Ramos (cell line): Measurements from ENCODE around the gene TMEM114.

Source experiments
- in situ Hi-C: fragments of 300-500 bp; cut with MboI; formaldehyde crosslinking; loops from one replicate; pipeline ENCODE4 v1.14.3; 2022; ENCODE audit warnings: low sequenced_read_pairs; ENCODE audit not compliant: unreplicated experiment

The TMEM114 gene

GRCh38 chr16:8576141-8577004 lies 13.9 kb downstream of the TMEM114 start:
- in situ Hi-C loops = no loop called here

DNA sequence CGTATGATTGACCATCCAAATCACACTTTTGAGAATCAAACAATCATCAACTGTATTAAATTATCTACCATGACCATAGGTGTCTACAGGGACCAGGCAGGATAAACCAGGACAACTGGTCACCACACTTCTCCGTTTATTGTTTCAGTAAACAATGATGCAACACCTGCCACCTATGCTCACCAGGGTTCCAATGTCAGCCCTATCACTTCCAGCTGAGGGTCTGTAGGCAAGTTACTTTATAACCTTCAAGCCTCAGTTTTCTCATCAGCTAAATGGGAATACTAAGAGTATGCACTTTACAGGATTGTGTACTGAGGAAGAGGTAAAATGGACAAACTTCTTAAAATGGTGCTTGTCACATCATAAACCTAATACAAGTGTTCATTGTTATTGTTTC lies 14.9 kb downstream of the TMEM114 start:
- in situ Hi-C loops = no loop called here

DNA sequence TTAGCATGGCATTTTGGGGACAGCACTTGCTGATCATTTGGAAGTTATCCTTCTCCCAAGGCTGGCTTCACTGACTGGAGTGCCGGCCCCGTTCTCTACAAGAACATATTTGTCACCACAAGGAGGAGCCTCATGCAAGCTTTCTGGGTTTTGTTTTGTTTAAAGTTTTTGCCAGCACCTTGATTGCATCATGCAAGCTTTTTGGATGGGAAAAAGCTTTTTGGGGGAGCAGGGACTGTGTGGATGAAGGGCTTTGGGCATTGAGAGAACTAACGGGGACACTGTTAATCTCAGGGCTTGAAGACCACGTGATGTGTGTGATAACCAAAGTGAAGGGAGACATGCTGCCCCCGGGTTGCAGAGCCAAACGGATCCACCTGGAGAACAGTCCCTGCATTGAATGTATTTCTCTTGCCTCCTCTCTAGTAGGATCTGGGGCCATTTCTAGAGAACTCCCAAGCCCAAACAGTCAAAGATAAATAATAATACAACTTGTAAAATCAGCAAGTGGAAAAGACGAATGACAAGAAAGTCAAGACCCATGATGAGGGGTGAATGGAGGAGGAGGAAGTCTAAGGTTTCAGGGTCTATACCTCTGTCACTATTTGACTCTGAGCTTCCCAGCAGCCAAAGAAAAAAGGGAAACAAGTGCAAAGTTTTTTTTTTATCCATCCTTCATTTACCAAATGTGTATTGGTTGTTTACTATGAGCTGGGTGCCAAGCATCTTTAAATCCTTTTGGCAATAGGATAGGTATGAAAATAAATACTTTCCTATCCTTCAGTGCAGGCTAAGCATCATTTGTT lies 17.2 kb downstream of the TMEM114 start:
- in situ Hi-C loops = loop anchor here (25.0 kb wide), 1 partner anchor 564 kb away; no protein-coding TSS in a partner anchor

- in situ Hi-C loops = loop anchor here (25.0 kb wide), 1 partner anchor 565 kb away; no protein-coding TSS in a partner anchor
Measured at GRCh38 chr16:8572063-8572918, 18.0 kb downstream of the TMEM114 start.

DNA sequence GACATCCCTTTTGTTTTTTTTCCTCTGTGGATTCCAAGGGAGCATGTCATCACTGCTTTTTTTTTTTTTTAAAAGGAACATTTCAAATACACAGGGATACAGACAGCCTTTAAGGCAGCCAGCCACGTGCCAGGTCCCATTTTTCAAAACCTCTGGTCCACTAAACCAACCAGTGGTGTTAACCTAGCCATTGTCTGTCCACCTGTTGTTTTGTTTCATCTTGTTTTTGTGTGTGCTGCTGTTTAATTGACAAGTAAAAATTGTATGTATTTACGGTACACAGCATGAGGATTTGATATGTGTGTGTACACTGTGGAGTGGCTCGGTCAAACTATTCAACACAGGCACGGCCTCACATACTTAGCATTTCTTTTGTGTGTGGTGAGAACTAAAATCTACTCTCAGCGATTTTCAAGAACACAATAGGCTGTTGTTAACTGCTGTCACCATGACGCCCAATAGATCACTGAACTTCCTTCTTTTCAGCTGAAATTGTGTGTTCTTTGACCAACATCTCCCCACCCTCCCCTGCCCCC lies 19.2 kb downstream of the TMEM114 start:
- in situ Hi-C loops = loop anchor here (25.0 kb wide), 1 partner anchor 566 kb away; no protein-coding TSS in a partner anchor

GRCh38 chr16:8570393-8570792 lies 19.9 kb downstream of the TMEM114 start:
- in situ Hi-C loops = loop anchor here (25.0 kb wide), 1 partner anchor 567 kb away; no protein-coding TSS in a partner anchor

- in situ Hi-C loops = loop anchor here (5.0 to 25.0 kb wide), 3 partner anchors 88 to 568 kb away; partner anchors contain the start of gene LITAFD
Measured at GRCh38 chr16:8569650-8570346, 20.5 kb downstream of the TMEM114 start.

DNA sequence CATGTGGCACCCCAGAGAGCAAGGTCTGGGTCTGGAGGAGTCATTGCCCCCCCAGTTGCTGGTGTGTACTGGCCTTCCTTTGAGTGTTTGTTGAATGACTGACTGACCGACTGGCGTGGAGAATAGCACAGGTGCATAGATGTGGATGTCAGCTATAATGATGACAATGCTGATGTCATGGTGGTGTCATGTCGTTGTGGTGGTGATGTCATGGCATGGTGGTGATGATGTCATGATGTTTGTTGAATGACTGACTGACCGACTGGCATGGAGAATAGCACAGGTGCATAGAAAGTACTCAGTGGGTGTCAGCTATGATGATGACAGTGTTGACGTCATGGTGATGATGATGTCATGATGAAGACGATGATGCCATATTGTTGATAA lies 22.1 kb downstream of the TMEM114 start:
- in situ Hi-C loops = loop anchor here (5.0 to 25.0 kb wide), 3 partner anchors 89 to 569 kb away; partner anchors contain the start of gene LITAFD

DNA sequence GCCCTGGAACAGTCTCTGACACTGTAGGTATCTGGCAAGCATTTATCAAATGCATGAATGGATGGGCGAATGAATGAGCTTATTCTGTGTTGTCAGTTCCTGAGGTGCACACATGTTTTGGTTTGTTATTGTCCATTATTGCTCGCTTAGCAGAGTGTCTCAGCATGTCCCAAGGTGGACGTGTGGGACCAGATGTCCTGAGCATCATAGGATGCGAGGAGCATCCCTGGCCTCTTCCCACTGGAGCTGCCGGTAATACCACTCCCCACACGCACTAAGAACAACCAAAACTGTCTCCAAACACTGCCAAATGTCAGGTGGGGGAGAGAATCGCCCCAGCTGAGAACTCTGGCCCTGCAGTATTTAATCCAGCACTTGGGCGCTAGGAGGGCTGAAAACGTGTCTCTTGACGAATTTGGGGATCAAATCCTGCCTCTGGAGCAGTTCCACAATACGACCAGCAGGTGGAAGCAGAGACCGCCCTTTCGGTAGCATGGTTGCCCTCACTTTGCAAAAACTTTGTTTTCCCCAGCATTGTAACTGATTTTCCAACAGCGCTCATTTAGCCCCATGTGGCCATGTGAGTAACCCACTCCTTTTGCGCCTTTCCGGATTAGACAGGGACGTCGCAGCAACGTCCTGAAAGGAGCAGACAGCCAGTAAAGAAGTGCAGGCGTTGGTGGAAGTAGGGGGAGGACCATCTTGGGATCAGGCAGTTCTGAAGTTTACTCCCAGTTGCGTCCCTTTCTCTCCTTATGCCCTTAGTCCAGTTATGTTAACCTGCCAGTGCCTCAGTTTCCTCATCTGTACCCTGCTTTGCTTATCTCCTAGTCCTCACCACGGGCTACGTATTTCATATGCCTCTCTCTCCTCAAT lies 22.7 kb downstream of the TMEM114 start:
- in situ Hi-C loops = loop anchor here (5.0 to 25.0 kb wide), 3 partner anchors 90 to 570 kb away; partner anchors contain the start of gene LITAFD

GRCh38 chr16:8565498-8565897 lies 24.8 kb downstream of the TMEM114 start:
- in situ Hi-C loops = loop anchor here (5.0 to 25.0 kb wide), 3 partner anchors 92 to 572 kb away; partner anchors contain the start of gene LITAFD

- in situ Hi-C loops = loop anchor here (5.0 to 25.0 kb wide), 3 partner anchors 92 to 572 kb away; partner anchors contain the start of gene LITAFD
Measured at GRCh38 chr16:8564934-8565345, 25.4 kb downstream of the TMEM114 start.

DNA sequence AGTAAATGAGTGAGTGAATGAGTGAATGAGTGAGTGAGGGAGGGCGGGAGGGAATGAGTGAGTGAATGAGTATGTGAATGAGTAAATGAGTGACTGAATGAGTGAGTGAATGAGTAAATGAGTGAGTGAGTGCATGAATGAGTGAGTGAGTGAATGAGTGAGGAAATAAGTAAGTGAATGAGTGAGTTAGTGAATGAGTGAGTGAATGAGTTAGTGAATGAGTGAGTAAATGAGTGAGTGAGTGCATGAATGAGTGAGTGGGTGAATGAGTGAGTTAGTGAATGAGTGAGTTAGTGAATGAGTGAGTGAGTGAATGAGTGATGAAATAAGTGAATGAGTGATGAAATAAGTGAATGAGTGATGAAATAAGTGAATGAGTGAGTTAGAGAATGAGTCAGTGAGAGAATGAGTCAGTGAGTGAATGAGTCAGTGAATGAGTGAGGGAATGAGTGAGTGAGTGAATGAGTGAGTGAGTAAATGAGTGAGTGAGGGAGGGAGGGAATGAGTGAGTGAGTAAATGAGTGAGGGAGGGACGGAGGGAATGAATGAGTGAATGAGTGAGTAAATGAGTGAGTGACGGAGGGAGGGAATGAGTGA lies 26.3 kb downstream of the TMEM114 start:
- in situ Hi-C loops = loop anchor here (25.0 kb wide), 1 partner anchor 573 kb away; no protein-coding TSS in a partner anchor

GRCh38 chr16:8561496-8561895 lies 28.8 kb downstream of the TMEM114 start:
- in situ Hi-C loops = loop anchor here (25.0 kb wide), 1 partner anchor 576 kb away; no protein-coding TSS in a partner anchor

DNA sequence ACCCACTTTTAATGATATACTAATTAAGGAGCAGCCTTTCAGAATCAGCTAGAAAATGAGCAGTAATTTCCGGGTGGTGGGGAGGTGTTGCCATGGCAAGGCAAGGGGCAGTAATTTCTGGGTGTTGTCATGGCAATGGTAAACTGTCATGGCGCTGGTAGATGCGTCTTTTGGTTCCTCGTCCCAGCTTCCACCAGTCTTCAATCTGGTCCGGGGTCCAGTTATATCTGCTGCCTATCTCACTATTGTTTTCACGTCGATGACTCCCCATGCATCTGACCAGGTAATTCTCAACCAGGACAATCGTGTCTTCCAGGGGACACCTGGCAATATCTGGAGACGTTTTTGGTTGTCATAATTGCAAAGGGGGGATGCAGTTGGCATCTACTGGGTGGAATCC lies 34.9 kb downstream of the TMEM114 start:
- in situ Hi-C loops = loop anchor here (25.0 kb wide), 1 partner anchor 582 kb away; no protein-coding TSS in a partner anchor

DNA sequence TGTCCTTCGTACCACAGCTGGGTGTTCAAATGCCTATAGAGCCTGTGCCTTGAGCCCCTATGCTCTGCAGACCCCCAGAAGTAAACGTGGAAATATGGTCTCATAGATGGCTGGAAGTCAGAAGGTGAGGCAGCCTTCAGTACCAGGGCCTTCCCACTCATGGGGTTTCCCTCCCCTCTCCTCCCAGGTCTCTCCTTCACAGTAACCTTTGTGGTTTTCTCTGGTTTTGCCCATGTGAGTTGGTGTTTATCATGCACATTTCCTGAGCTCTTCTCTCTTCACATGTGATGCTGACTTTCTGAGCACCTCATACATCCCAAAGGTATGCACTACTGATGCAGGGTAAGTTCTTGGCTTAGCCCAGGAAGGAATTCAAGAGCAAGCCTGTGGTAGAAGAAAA lies 35.4 kb downstream of the TMEM114 start:
- in situ Hi-C loops = loop anchor here (25.0 kb wide), 1 partner anchor 582 kb away; no protein-coding TSS in a partner anchor

DNA sequence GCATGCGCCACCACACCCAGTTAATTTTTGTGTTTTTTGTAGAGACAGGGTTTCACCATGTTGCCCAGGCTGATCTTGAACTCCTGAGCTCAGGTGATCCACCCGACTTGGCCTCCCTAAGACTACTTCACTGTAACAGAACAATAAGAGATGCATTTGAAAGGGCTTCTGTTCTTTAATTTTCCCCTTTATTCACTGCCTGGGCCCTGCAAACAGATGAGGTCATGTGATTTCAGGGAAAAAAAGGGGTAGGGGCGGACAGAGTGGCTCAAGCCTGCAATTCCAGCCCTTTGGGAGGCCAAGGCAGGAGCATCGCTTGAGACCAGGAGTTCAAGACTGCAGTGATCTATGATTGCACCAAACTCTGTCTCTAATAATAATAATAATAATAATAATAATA lies 36.3 kb downstream of the TMEM114 start:
- in situ Hi-C loops = loop anchor here (25.0 kb wide), 1 partner anchor 583 kb away; no protein-coding TSS in a partner anchor
